Hematopoietic multipotent progenitor cell treated with erythropoietin and hydrocortisone succinate and interleukin-3 and kit ligand, for 6 days (in vitro differentiated cells): ENCODE measurements around the gene DCAF8L2.
"Not testable (repeated sequence)": the region's sequence is repeated elsewhere in the genome, so short reads cannot be mapped to it uniquely, and the experiment has no call there.

Experiments
- DNase-seq: peaks from one replicate; pipeline ENCODE4 v3.0.0-alpha.2; 2015

Gene DCAF8L2

DNA sequence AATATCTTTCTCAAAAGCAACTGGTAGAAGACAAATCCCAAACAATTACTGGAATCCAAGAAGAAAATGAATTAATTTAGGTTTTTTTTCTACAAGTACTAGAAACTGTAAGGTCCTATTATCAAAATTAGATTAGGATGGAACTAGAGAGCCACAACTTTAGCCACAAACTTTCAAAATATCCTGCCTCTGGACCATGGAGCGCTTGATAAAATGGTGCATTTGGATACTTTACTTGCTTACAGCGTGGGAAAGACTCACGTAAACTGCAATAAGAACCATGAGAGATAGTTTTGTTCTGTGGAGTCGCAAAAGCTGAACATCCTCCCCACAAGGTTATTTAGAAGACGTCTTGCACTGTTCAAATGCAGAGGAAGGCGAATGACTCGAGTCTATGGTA is at the start of gene DCAF8L2:
Gene DCAF8L2, plus strand, starts transcription at position 301 of the 400 bp plus-strand sequence. CDS start 156,552 bp downstream, outside the sequence.
- no peak for DNase-seq

- DNase-seq: not testable (repeated sequence)
Observed at GRCh38 chrX:27541161-27541560, 49.0 kb upstream of the DCAF8L2 start.

GRCh38 chrX:27548624-27549023 is 41.5 kb upstream of the DCAF8L2 start:
- DNase-seq: no peak

DNA sequence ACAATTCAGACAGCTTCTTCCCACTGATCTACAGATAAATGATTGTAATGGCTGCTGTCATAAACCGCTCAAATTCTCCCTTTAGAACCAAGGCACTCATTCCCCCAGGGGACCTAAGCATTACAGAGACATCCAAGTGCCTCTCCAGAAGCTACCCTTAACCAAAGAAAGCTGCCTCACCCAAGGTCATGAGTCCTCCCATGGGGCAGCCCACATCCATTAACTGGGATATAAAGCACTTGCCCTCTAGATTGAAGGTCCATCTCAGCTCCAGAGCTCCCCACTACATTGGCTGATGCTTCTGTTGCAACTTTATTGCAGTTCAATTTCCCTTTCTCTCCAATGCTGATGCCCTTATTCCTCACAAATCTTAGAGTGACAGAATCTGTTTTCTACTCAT is 40.5 kb upstream of the DCAF8L2 start:
- DNase-seq: no peak

DNA sequence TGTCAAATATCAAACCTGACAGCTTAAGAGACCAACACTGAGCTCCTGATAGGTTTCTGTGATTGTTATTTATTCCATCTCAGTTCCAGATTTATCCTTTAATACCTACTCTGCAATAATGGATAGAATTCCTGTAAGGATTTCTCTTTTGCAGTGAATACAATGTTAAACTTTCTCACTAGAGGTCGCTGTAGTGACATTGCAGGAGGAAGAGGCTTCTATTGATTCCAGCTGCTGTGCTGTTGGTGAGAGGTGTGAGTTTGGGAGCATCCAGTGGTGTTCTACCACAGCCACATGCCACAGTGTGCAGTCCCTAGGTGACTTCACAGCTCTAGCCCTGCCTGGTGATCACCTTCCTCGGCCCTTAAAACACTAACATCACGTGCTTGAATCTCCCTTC is 34.6 kb upstream of the DCAF8L2 start:
- peak; percentile 26 for DNase-seq

DNA sequence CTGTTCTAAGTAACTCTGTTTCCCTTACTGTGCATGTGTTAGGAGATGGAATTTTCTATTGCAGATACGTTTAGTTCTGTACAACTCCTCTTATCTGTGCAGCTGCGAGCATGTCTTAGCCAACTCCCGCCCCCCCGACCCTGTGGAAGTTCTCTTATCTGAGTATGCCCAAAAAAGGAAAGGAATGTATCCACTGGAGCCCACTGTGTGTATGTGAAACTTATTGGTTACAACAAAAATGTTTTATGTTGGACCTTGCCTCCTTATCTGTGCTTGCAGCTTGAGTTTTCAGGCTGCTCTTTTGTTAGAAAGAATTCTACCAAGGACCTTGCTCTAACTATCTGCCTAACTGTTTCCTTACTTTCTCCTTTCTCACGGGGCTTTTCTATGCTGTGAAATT is 24.2 kb upstream of the DCAF8L2 start:
- peak; percentile 6 for DNase-seq

GRCh38 chrX:27571164-27571563 is 19.0 kb upstream of the DCAF8L2 start:
- no peak for DNase-seq

GRCh38 chrX:27575565-27575964 is 14.6 kb upstream of the DCAF8L2 start:
- DNase-seq: no peak

DNA sequence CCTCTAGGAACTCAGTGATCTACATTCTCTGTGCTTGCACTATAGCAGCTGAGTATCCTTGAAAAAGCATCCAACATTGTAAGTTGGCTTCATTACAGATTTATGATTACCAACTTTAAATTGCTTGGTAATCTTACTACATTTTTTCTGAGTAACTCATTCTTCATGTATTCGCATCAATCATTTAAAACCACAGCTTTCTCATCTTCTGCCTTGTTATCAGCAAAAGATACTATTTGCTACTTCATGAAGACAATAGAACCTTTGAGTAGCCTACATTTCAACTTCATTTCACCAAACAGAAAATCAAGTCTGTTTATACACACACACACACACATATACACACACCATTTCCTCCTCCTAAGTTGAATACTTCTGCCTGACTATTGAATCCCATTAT is 6.2 kb upstream of the DCAF8L2 start:
- no peak for DNase-seq

GRCh38 chrX:27591938-27592337 is 1.8 kb downstream of the DCAF8L2 start:
- no peak for DNase-seq

DNA sequence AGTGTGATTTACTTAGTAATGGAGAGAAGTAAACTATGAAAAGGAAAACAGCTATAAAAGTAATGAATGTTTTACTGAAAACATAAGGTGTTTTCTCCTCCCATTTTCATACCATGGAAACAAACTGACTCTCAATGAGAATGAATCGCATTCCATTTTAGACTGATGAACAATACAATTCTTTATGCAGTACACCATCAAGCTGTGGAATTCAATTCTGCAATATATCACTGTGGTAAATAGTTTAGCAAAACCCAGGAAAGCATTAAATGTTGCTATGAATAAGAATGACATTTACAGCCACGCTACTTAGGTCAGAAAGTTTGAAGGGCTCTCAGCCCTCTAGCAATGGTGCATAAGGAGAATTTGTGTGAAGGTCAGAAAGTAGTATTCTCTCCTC is 7.4 kb downstream of the DCAF8L2 start:
- DNase-seq: no peak

DNA sequence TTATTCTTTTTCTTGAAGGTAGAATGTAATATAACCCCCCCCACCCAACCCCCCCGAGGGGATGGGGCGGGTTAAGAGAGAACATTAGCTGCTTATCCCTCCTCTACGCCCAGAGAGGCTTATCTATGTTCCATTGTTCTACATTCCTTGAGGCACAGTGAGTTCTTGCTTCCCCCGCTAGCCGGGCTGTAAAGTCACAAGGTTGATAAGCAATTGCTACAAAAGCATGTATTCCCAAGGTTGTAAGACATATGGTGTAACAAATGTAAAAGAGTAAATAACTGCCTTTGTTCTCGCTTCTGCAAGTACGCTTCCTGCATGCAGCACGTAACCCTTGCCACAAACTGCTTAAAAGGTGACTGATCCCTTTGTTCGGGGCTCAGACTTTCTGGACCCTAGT is 8.2 kb downstream of the DCAF8L2 start:
- DNase-seq: no peak

- no peak for DNase-seq
Observed at GRCh38 chrX:27599928-27600327, 9.8 kb downstream of the DCAF8L2 start.

GRCh38 chrX:27600686-27601085 is 10.5 kb downstream of the DCAF8L2 start:
- DNase-seq: no peak

GRCh38 chrX:27608671-27609070 is 18.5 kb downstream of the DCAF8L2 start:
- DNase-seq: no peak

- DNase-seq: no peak
Observed at GRCh38 chrX:27619459-27619858, 29.3 kb downstream of the DCAF8L2 start.

- peak; percentile 16 for DNase-seq
Observed at GRCh38 chrX:27619975-27620374, 29.8 kb downstream of the DCAF8L2 start.

DNA sequence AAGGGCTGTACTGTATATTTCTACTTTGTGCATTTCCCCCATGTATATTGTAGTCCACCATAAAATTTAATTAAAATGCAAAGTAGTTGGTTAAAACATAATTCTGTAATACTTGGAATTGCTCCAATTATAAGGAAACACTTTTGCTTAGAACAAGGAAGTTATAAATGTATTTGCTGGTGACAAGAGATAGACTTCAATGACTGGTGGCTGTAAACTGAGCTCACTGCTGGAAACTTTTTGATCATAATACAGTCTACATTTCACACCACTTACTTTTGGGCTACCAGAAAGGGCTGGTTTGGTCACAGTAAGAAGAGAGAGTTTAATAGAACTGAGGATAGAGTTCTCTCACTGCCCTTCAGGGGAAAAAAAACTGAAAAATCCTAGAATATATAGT is 32.7 kb downstream of the DCAF8L2 start:
- no peak for DNase-seq

GRCh38 chrX:27626066-27626465 is 35.9 kb downstream of the DCAF8L2 start:
- no peak for DNase-seq

- DNase-seq: no peak
Observed at GRCh38 chrX:27633328-27633727, 43.2 kb downstream of the DCAF8L2 start.

- no peak for DNase-seq
Observed at GRCh38 chrX:27656581-27656980, 66.4 kb downstream of the DCAF8L2 start.

DNA sequence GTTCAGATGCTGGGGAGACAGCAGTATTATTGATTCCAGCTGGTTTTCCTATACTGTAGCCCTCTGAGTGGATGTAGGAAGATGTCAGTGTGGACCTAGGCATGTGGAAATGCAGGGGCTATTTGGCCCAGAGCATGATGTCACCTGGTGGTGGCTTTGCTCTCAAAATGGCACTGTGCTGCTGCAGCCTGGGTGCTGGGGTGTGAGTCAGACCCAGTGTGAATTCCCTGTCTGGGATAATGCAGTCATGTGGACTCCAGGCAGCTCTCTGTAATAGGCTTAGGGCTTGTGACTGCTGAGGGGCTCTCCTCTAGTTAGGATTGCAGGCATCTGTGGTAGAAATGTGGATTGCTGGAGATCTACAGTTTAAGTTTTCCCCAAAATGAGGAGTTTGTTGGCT is 70.7 kb downstream of the DCAF8L2 start:
- no peak for DNase-seq

DNA sequence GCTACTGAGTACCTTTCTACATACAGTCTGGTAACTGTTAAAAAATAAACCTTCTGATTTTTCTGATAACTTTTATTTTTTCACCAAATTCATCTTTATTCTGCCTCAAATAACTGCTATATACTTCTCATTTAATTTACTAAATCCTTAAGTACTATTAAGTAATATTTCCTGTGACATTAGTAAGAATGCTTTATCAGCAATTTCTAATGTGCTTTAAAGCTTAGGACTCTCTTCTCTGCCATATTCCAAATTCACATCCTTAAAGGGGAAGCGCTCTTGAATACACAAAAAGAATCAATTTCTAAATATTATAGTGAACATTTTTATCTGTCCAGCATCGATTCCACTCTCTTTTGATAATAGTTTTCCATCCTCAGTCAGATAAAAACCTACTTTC is 81.1 kb downstream of the DCAF8L2 start:
- DNase-seq: no peak

DNA sequence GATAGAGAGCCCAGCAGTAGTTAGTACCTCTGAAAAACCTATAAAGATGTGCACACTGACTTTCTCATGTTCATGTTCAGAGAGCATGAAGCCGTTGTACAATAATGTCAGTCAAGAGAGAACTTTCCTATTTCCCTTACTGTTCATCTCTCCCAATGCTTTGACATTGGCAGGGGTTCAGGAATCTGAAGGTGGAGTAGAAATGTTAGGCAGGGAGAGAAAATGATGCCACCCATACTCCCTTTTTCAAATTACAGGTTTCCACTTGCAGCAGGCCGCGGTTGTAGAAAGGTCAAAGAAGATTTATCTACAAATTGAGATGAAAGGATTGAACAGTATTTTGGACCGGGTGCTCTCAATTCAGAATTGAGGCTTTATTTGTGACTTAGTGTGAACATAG is 84.3 kb downstream of the DCAF8L2 start:
- no peak for DNase-seq

DNA sequence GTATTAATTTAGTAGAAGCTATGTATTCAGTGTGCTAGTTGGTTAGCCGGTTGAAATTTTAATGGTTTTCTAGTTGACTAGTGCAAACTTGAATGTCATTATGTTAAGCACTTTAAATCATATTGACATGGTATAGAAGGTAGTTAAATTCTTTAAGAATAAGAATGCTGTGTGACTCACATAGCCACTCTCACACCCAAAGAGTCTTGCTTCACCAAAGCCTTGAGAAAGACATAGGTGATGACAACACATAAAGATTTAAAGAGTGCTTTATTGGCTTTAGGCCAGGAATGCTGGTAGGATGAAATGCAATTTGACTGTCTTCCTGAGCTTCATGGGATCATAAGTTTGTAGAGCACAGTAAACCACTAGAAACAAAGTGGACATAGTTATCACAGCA is 85.3 kb downstream of the DCAF8L2 start:
- no peak for DNase-seq

DNA sequence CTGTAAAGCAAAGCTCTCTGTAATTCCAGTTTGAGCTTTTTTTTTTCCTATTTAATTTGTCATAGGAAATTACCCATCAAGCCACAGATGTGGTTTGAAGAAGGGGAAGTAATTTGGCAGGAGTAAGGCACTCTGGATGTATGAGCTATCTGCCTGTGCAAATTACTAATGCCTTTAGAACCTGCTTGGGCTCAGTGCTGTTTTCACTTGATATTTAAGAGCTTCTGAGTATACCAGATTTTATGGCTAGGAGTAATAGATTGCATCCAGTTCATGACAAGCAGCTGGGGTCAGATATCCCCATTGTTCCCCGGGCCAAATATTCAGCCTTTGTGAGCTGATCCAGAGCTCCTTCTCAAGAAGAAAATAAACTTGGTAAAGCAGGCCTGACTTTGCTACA is 89.1 kb downstream of the DCAF8L2 start:
- no peak for DNase-seq
